GM21576 (cell line): Measurements from ENCODE around the gene ADCK1.
A peak's percentile ranks its signal among the peaks of the same experiment; 100 is the strongest.
"Not testable (repeated sequence)": the region's sequence is repeated elsewhere in the genome, so short reads cannot be mapped to it uniquely, and the experiment has no call there.

Experiments
- ATAC-seq: cut with Tn5 transposase; IDR thresholded peaks from one replicate; pipeline ENCODE4 v1.9.1; 2021; ENCODE audit warnings: mild to moderate bottlenecking, moderate library complexity; ENCODE audit not compliant: unreplicated experiment

ADCK1 gene

DNA sequence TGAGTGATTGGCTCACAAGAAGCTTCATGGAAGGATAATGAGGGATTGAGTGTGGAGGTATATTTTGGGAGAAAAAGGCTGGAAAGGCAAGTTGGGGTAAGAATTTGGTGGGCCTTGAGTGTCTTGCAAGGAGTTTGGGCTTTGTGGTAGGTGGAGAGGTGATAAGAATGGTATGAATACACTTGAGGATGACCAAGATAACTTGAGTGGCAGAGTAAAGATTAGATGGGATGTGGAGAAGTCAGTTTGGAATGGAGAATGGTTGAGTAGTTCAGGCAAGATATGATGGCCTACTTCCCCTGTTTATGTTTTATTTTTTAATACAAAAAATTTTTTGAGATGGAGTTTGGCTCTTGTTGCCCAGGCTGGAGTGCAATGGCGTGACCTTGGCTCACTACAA lies 9.1 kb downstream of the ADCK1 start:
- ATAC-seq: no peak

DNA sequence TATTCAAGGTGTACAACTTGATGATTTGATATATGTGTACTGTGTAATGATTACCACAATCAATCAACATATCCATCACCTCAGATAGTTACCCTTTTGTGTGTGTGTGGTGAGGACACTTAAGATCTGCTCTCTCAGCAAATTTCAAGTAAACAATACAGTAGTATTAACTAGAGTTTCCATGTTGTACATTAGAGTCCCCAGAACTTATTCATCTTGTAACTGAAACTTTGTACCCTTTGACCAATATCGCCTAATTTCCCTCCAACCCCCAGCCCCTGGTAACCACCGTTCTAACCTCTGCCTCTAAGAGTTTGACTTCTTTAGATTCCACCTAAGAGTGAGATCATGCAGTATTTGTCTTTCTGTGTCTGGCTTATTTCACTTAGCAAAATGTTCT lies 12.1 kb downstream of the ADCK1 start:
- ATAC-seq: no peak

DNA sequence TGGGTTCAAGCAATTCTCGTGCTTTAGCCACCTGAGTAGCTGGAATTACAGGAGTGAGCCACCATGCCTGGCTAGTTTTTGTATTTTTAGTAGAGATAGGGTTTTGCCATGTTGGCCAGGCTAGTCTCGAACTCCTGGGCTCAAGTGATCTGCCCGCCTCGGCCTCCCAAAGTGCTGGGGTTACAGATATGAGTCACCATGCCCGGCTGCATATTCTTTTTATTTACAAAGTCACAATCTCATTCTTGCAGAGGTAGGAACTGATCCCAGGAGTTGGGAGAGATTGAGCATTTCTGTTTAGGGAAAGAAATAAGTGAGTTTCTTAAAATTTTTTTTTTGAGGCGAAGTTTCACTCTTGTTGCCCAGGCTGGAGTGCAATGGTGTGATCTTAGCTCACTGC lies 12.8 kb downstream of the ADCK1 start:
- not testable (repeated sequence) for ATAC-seq

DNA sequence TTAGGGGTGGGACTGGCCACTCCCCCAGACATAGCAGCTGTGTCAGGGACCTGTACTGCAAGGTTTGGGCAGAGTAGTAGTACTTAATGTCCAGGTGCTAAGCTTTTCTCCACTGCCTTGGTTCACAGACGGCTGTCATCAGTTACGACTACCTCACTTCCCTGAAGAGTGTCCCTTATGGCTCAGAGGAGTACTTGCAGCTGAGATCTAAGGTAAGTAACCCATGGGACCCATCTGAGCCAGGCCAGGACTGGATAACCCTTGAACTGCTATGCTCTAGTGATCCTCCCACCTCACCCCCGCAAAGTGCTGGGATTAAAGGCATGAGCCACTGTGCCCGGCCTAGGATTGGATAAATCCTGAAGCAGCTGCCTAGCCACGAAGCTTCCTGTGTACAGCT lies 22.4 kb downstream of the ADCK1 start:
- ATAC-seq: no peak

DNA sequence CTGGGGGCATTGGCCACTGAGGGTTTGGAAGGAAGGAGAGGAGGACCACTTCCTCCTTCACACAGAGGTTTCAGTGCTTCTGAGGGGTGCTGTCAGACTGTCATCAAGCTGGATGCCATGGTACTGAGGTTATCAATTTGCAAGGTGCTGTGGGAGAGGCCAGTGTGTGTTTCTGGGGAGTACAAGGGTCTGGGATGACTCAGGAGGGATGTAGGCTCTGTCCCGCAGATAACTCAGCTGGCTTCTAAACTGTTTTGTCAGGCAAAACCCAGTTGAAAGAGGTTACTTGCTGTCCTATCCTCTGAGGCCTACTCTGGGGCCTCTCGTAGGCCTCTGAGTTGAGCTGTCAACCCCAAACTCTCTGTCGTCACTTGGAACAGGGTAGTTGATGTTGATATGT lies 22.8 kb downstream of the ADCK1 start:
- ATAC-seq: no peak

DNA sequence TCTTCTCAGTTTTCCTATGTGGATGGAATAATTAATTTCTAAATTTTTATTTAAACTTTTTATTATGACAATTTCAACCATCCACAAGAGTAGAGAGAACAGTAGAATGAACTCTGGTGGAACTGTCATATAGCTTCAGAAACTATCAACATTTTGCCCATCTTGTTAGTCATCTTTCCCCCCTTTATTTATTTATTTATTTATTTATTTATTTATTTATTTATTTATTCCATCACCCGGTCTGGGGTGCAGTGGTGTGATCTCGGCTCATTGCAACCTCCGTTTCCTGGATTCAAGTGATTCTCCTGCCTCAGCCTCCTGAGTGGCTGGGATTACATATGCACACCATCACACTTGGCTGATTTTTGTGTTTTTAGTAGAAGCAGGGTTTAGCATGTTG lies 23.5 kb downstream of the ADCK1 start:
- no peak for ATAC-seq

DNA sequence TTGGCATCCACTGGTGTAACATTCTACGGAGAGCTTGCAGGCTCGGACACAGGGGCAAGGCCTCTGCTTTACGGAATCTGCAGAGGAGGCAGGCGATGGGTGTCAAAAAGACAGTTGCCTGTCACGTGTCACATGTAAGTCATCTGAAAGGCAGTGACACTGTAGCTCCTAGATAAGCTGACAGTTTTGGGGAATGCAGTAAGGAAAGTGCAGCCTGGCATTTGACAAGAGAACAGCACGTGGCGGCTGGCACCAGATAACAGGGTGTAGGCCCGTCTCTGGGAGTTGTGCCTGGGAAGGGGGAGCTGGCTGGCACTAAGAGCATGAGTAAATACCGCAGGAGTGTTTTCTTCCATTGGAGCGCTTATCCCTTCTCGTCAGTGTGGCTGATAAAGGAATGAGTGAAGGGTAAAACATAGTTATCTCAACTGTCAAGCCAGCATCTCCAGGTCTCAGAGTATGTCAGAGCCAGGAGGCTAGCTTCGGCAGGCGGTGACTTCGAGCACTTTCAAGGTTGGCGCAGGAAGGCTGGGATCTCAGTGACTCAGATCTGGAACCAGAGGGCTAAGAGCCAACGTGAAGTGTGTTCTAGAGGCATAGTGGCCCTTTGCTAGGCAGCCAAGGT lies 26.1 kb downstream of the ADCK1 start:
- no peak for ATAC-seq

DNA sequence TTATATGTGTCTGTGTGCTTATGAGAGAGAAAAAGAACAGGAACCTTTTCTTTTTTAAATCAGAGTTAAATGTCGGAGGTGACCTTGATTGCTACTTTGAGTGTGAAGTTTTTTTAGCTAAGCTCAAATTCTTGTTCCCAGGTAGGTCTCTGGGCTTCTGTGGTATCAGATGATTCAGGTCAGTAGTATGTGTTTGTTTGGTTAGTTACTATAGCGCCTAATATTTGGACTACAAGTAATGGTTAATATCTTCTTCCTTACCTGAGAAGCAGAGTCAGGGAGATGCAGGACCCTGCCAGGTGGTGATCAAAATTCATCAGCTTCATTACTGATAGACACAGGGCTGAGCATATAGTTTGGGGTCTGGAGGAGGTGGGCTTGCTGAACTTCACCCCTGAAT lies 30.8 kb downstream of the ADCK1 start:
- no peak for ATAC-seq

DNA sequence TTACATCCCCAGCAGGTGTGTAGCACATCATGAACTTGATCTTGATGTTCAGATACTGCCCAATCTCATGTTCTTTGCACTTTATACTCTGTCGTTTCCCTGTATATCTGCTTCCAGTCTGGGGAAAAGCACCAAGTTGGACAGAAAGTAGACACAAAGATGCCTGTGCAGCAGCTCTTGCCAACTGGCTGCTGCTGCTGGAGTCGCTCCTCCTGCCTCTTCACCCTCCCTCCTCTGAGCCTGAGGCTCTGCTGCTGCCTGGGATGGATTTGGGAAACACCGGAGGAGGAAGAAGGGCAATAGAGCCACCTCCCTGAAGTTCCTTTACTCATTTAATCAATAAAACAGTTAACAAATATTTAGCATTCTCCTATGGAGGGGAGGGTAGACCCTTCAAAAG lies 32.4 kb downstream of the ADCK1 start:
- no peak for ATAC-seq

DNA sequence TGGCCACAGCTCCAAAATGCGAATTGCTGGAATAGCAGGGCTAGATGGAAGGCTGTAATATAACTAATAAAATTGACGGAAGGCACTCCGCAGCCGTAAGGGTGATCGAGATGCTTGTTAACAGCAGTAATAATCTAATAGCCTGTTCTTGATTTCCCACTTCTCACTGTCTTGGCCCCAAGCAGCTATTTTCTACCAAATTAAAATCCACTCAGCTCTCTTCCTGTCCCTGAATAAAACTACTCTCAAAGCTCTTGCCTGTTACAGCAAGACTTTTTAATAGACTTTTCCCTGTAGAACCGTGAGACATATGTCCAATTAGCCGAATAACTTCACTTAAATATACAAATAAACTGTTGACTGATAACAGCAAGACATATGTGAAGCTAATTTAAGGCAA lies 38.0 kb downstream of the ADCK1 start:
- no peak for ATAC-seq

DNA sequence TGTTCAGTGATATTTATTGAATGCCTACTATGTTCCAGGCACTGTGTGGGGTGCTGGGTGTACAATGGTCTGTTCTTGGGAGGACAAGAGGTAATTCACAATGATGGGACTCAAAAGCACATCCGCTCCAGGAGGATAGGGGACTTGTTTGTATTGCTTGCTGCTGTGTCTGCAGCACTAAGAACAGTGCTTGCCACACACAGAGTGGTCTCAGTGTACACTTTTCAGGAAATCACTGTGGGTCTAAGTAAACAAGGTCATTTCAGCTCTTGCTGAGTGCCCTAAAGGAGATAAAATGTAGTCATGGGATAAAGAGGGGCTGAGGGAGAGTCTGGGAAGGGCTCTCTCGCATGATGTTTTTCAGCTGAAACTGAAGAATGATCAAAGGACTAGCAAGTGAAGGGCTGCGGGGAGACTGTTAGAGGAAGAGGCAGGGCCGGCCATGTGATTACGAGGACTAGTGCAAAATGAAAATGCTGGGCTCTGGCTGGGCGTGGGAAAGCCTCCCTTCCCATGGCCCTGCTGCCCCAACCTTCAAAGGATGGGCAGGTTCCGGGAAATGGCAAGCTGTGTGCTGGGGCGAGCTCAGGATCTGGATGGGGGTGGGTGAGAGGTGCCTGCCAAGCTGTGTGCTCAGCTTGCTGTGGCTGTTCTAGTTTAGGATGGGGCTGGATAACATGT lies 39.1 kb downstream of the ADCK1 start:
- no peak for ATAC-seq

DNA sequence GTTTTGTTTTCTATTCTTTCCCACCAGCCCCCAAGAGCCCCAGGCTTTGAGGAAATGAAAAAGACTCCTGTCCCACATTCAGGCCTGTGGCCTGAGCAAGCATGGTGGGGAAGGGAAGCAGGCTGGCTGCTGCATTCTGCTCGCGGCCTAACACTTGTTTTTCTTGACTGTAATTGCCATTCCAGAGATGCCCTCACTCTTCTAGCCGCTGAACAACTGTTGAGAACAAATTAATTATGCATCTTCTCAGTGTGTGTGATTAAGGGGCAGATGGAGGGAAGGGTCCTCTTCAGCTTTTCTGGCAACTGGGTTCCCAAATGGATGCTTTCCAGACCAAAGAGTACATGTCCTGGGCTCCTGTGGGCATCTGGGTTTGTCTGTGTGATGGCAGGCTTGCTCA lies 43.3 kb downstream of the ADCK1 start:
- no peak for ATAC-seq

DNA sequence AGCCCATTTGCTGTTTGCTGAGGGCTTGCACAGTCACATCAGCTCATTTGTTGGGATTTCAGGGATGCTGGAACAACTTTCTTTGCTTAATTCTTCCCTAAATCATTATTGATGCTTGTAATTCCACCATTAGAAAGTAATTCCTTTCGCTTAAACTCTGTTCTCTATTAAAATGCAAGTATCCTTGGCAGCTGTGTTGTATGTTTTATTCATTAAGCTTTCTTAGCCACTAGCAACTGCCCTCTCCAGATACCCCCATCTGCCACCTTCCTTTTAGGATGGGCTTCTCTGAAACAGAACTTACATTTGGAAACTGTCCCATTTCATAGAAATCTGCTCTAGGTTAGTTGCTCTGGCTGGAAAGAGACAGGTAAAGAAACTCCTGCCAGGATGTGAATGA lies 43.7 kb downstream of the ADCK1 start:
- ATAC-seq: no peak

DNA sequence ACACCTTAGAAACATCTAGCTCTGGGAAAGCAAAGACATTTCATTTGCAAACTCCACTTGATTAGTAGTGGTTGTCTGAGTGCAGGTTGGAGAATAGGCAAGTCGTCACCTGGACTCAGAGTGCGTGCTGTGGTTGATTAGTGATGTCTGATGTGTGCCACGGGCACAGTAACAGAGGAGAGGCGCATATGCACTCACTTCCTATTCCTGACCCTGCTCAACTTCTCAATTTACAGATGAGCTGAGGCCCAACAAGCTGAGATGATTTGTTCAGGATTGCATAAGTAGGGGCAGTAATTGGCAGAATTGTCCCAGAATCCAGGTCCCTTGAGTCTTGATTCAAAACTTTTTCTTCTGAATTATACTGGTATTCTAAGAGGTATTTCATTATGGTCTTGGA lies 44.9 kb downstream of the ADCK1 start:
- no peak for ATAC-seq

DNA sequence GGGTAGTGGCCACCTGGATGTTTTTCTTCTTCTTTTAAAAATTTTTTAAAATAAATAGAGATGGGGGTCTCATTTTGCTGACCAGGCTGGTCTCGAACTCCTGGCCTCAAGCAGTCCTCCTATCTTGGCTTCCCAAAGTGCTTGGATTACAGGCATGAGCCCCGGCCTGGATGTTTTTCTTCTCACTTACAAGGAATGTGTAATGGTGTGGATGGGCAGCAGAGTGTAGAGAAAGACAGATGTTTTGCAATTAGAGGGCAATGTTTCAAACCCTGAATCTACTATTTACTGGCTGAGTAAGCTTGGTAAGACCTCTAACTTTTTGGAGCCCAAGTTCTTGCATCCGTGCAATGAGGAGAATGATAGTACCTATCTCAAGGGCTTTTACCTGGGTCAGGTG lies 48.1 kb downstream of the ADCK1 start:
- no peak for ATAC-seq

DNA sequence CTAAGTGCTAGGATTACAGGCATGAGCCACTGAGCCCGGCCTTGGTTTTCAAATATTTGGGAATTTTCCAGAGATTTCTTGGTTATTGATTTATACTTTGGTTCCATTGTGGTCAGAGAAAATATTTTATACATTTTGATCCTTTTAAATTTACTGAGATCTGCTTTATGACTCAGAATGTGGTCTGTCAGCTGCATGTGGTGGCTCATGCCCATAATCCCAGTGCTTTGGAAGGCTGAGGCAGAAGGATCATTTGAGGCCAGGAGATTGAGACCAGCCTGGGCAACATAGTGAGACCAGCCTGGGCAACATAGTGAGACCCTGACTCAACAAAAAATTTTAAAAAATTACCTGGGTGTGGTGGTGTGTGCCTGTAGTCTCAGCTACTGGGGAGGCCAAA lies 49.8 kb downstream of the ADCK1 start:
- no peak for ATAC-seq

DNA sequence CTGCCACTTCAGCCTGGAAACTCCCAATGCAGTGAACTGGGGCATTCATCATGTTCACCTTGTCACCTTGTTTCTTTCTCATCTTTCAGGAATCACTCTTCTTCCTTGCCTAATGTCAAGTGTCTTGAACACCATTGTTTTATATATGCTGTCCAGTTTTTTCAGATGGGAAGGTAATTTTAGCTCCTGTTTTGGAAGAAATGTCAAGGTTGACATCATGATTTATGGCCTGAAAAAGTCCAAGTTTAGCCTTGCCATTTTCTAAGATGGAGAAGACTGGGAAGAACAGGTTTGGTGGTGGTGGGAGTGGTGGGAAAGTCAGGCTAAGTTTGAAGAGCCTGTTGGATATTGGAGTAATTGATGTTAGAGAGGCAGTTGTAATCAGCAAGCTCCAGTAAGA lies 54.0 kb downstream of the ADCK1 start:
- no peak for ATAC-seq

DNA sequence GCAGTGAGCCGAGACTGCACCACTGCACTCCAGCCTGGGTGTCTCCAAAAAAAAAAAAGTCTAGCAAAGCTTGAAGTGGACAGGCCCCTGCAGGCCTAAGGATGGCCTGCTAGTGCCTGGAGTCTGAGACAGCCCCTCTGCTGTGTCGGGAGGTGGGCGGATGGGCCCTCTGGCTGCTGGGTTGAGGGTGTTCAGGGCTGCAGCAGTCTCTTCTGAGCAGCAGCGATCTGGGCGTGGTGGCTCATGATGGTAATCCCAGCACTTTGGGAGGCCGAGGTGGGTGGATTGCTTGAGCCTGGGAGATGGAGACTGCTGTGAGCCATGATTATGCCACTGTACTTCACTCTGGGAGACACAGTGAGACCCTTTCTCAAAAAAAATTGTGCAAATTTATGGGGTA lies 57.0 kb downstream of the ADCK1 start:
- no peak for ATAC-seq

DNA sequence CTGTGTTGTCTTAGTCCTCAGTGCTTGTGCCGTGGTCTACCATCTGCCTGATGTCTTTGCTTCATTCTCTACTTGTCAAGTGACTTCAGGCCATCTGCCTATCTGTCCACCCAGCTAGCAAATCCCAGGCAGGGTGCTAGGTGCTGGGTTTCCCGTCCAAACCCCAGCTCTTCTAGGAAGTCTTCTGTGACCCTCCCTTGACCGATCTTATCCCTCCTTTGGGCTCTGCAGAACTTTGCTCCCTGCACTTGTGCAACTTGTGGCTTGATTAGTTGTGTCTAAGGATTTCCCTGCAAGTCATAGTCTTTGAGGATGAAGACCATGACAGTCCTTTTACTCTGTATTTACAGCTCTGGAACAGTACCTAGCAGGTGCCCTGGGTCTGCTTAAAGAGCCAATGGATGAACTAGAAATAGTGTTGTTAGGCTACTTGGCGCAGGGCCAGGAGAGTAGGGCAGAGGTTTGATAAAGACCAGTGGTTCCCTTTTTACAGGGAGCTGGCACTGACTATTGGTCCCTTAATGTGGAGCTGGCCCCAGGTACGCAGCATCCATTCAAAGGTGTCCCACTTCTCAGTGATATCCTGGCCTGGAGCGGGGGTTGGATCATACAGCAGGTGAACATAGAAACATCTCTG lies 60.1 kb downstream of the ADCK1 start:
- no peak for ATAC-seq

DNA sequence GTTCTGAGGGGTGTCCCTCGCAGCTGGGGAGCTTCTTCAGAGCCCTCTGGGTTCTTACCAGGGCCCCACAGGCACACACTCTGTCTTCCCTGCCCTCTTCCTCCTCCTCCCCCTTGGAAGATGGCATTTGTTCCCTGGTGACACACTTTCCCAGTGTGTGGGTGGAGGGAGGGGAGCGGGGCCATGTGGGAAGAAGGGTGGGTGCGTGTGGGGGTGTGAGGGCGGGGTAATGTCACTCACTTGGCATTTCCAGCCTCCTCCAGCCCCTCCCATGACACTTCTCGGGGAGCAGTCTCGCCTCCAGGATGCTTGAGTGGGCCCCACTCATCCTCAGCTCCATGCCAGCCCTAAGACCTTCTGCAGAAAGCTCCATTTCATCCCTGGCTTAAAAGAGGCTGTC lies 61.3 kb downstream of the ADCK1 start:
- ATAC-seq: no peak

DNA sequence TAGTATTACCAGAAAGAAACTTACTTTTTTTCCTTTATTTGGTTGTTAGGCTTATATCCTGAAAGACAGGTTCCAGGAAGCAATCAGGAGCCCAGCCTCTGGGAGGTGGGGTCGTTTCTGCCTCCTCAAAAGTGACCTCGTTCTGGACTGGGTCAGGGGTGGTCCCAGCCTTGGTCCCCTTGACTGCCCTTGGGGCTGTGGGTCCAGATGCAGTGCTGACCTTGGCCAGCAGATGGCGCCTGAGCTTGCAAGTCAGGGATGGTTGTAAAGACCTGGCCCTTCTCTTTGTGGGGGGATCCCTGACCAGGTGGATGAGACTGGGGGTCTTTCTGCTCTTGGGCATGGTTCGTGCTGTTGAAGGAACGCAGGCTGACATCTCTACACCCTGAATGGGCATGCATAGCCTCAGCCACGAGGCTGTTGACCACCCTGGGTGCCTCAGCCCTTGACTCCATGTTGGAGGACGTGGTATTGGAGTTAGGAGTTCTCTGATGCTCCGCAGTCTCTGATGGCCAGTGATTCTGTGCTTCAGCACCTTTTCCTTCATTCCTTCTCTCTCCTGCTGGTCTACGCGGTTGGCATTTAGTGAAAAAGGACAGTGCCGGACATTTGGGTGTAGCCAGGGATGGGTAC lies 62.4 kb downstream of the ADCK1 start:
- peak; percentile 72 for ATAC-seq

DNA sequence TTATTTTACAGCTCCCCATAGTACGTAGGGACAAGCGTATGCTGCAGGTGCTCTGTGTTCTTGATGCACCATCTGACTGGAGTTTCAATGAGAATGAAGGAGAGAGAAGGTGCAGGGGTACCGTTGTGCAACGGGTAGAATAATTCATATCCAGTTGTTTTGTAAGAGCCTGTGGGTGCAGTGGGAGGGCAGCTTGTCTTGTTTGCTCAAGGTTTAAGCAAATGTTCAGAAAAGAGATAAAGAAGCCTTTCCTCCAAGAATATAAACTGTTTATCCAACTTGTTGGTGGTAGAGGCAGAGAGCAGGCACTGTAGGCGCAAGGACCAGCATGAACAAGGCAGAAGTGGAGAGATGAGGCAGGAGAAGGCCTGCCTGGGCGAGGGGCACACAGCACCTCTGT lies 64.2 kb downstream of the ADCK1 start:
- ATAC-seq: no peak
